ENCODE data around the gene ZNF432.

Gene ZNF432

GRCh38 chr19:52007806-52008557, 40.7 kb downstream of the ZNF432 start, which contains the start of gene ZNF615:
ZNF615 (minus strand) TSS chr19:52008211; CDS start chr19:52003711, 4,500 bp downstream.
- peak; percentile 68 for DNase-seq

GRCh38 chr19:52007451-52007805, 41.2 kb downstream of the ZNF432 start:
- DNase-seq, result no peak

GRCh38 chr19:51994048-51994644, 54.5 kb downstream of the ZNF432 start:
- DNase-seq, result no peak

GRCh38 chr19:51993422-51993821, 55.2 kb downstream of the ZNF432 start:
- DNase-seq, result no peak

- peak; percentile 90 for DNase-seq
Measured at GRCh38 chr19:51986309-51987291, 62.0 kb downstream of the ZNF432 start, which contains the start of gene ZNF350. ZNF350 (minus strand) TSS chr19:51986840; CDS start chr19:51974360, 12,480 bp downstream.

- DNase-seq, result no peak
Measured at GRCh38 chr19:51983361-51983760, 65.3 kb downstream of the ZNF432 start.

Measured in GF-D8 (cell line).